Caco-2 (cell line): ENCODE data around the gene SIDT1. TPM values are rescaled to one million over a fixed set of nuclear protein-coding genes. Genes with fewer than 3 reads are reported as not detected.

Experiments
- BruUV-seq: library from RNA; stranded (reverse); fragments of 400-500 nt; replicated peaks from 2 replicates; lab custom pipeline; 2021; lab: Mats Ljungman, UMichigan
- CTCF ChIA-PET: fragments of 300-600 bp; sonication (Branson Sonifier 250); formaldehyde crosslinking; loops from one replicate; lab custom pipeline; 2022; ENCODE audit warnings: antibody characterized with exemption; lab: Charles Lee
- POLR2A ChIA-PET: fragments of 300-600 bp; sonication (Branson Sonifier 250); formaldehyde crosslinking; loops from one replicate; lab custom pipeline; 2022; ENCODE audit warnings: antibody characterized with exemption; lab: Charles Lee
- DNase-seq, 2 experiments: peaks; one replicate each; pipeline versions ENCODE4 v3.0.0 to v3.0.0-alpha.2; 2020 to 2022
- H3K27me3 ChIP-seq: replicated peaks from 2 replicates; pipeline ENCODE4 v1.6.0; 2011; ENCODE audit warnings: low read length; ENCODE audit not compliant: control insufficient read depth, insufficient read depth
- H3K36me3 ChIP-seq: 2 replicates; pipeline ENCODE4 v1.5.1; 2011; ENCODE audit warnings: low read length; ENCODE audit not compliant: control insufficient read depth, insufficient read depth
- H3K4me1 ChIP-seq: fragments of 250-450 bp; sonication (Bioruptor Pico); 2 replicates; pipeline ENCODE4 v1.5.1; 2020; ENCODE audit warnings: mild to moderate bottlenecking
- H3K4me3 ChIP-seq: 2 replicates; pipeline ENCODE4 v1.5.1; 2011; ENCODE audit warnings: low read depth, mild to moderate bottlenecking, control low read depth, low read length
- H3K9me3 ChIP-seq: fragments of 250-450 bp; sonication (Bioruptor Pico); 2 replicates; pipeline ENCODE4 v1.5.1; 2020; ENCODE audit warnings: mild to moderate bottlenecking, moderate library complexity
- H3K27ac Mint-ChIP-seq: one replicate; pipeline ENCODE4 v1.8.0; 2022; ENCODE audit warnings: mixed read lengths; ENCODE audit not compliant: unreplicated experiment
- H3K27me3 Mint-ChIP-seq: one replicate; pipeline ENCODE4 v1.8.0; 2022; ENCODE audit warnings: mixed read lengths; ENCODE audit not compliant: insufficient read depth, unreplicated experiment
- H3K36me3 Mint-ChIP-seq: one replicate; pipeline ENCODE4 v1.8.0; 2022; ENCODE audit warnings: mild to moderate bottlenecking, mixed read lengths; ENCODE audit not compliant: insufficient read depth, unreplicated experiment
- H3K4me1 Mint-ChIP-seq: one replicate; pipeline ENCODE4 v1.8.0; 2022; ENCODE audit warnings: low read depth, mixed read lengths; ENCODE audit not compliant: unreplicated experiment
- H3K4me3 Mint-ChIP-seq: one replicate; pipeline ENCODE4 v1.8.0; 2022; ENCODE audit warnings: mild to moderate bottlenecking, moderate library complexity, mixed read lengths; ENCODE audit not compliant: unreplicated experiment
- H3K9me3 Mint-ChIP-seq: one replicate; pipeline ENCODE4 v1.8.0; 2022; ENCODE audit warnings: mixed read lengths; ENCODE audit not compliant: unreplicated experiment
- CTCF ChIP-seq, 2 experiments: fragments of 200-600 bp in 1 of 2; IDR thresholded peaks; 1 replicate in 1 of 2; 2 replicates in 1 of 2; pipeline versions ENCODE4 v1.5.1 to v1.8.0; 2011 to 2022; ENCODE audit warnings: antibody characterized with exemption in 1 of 2, control low read depth in 1 of 2, inconsistent platforms in 1 of 2, low read depth in 1 of 2, low read length in 1 of 2, mild to moderate bottlenecking in 1 of 2, moderate library complexity in 1 of 2; ENCODE audit not compliant: insufficient read depth in 1 of 2, severe bottlenecking in 1 of 2, unreplicated experiment in 1 of 2
- intact Hi-C: fragments of 100-400 bp; cut with micrococcal nuclease; formaldehyde crosslinking; loops from one replicate; pipeline ENCODE4 v1.10.0; 2022; ENCODE audit not compliant: unreplicated experiment
- total RNA-seq: library from RNA; stranded (reverse); gene quantifications from 2 replicates; pipeline ENCODE4 v1.2.3, GENCODE V29; 2022

The SIDT1 gene
- total RNA-seq, 1 experiment from 2014 or later, result 0.84 TPM

- Histone ChIP-seq H3K27me3 (no peaks in the 10 kb centered on the region), H3K9me3 (no peaks in the 10 kb centered on the region), H3K36me3 (no peaks in the 10 kb centered on the region), H3K4me1 (no peaks in the 10 kb centered on the region), H3K4me3 (no peak overlapping the region)
- H3K27ac Mint-ChIP-seq, result no peak overlapping the region
- no peaks in the 10 kb centered on the region for H3K4me1 Mint-ChIP-seq
- no peak overlapping the region for H3K4me3 Mint-ChIP-seq
- no peaks in the 10 kb centered on the region for H3K9me3 Mint-ChIP-seq
- CTCF ChIA-PET, result interaction anchor here (1.6 to 2.3 kb wide), 2 partner anchors 60 to 81 kb away, joined by 5 to 13 read pairs; no protein-coding TSS in a partner anchor
- no peak for DNase-seq
- POLR2A ChIA-PET, result no interaction called here
- no peak for TF ChIP-seq CTCF (IDR thresholded peaks at IDR 0.05; ENCODE audit: insufficient read depth in 1 of 2, low read depth in 1 of 2, low read length in 1 of 2, severe bottlenecking in 1 of 2, unreplicated experiment in 1 of 2)
- BruUV-seq, result no TSS peak
- intact Hi-C loops, result no loop called here
- no peaks in the 10 kb centered on the region for H3K36me3 Mint-ChIP-seq
- no peaks in the 10 kb centered on the region for H3K27me3 Mint-ChIP-seq
Observed at GRCh38 chr3:113496924-113497323, 35.4 kb upstream of the SIDT1 start.

- no peak overlapping the region for H3K4me3 Mint-ChIP-seq
- Histone ChIP-seq H3K4me1 (no peaks in the 10 kb centered on the region), H3K27me3 (no peaks in the 10 kb centered on the region), H3K4me3 (no peak overlapping the region), H3K9me3 (no peaks in the 10 kb centered on the region), H3K36me3 (no peaks in the 10 kb centered on the region)
- H3K27ac Mint-ChIP-seq, result no peak overlapping the region
- no peaks in the 10 kb centered on the region for H3K9me3 Mint-ChIP-seq
- intact Hi-C loops, result no loop called here
- BruUV-seq, result no TSS peak
- ChIA-PET CTCF (interaction anchor here (1.1 to 1.6 kb wide), 2 partner anchors 54 to 58 kb away, joined by 5 to 6 read pairs; no protein-coding TSS in a partner anchor), POLR2A (no interaction called here)
- TF ChIP-seq CTCF (IDR thresholded peaks at IDR 0.05; ENCODE audit: insufficient read depth in 1 of 2, low read depth in 1 of 2, low read length in 1 of 2, severe bottlenecking in 1 of 2, unreplicated experiment in 1 of 2), result no peak
- H3K27me3 Mint-ChIP-seq, result no peaks in the 10 kb centered on the region
- no peaks in the 10 kb centered on the region for H3K4me1 Mint-ChIP-seq
- H3K36me3 Mint-ChIP-seq, result no peaks in the 10 kb centered on the region
- DNase-seq, result no peak
Observed at GRCh38 chr3:113498221-113499005, 33.9 kb upstream of the SIDT1 start.

GRCh38 chr3:113499081-113499480, 33.3 kb upstream of the SIDT1 start:
- Mint-ChIP-seq H3K4me3 (no peak overlapping the region), H3K9me3 (no peaks in the 10 kb centered on the region), H3K27me3 (no peaks in the 10 kb centered on the region), H3K4me1 (no peaks in the 10 kb centered on the region), H3K27ac (no peak overlapping the region), H3K36me3 (no peaks in the 10 kb centered on the region)
- Histone ChIP-seq H3K4me3 (no peak overlapping the region), H3K4me1 (no peaks in the 10 kb centered on the region), H3K27me3 (no peaks in the 10 kb centered on the region), H3K36me3 (no peaks in the 10 kb centered on the region), H3K9me3 (no peaks in the 10 kb centered on the region)
- ChIA-PET CTCF (no interaction called here), POLR2A (no interaction called here)
- intact Hi-C loops, result no loop called here
- no TSS peak for BruUV-seq
- no peak for TF ChIP-seq CTCF (IDR thresholded peaks at IDR 0.05; ENCODE audit: insufficient read depth in 1 of 2, low read depth in 1 of 2, low read length in 1 of 2, severe bottlenecking in 1 of 2, unreplicated experiment in 1 of 2)
- DNase-seq, result no peak
